ENCODE results near the gene MEG3. TPM values are rescaled to one million over a fixed set of nuclear protein-coding genes. Genes with fewer than 3 reads are reported as not detected.
A peak's percentile ranks its signal among the peaks of the same experiment; 100 is the strongest.

MEG3 gene
- total and polyA plus RNA-seq, 2 of the 4 experiments (the other 2 are of a cell fraction): 31.5 to 556 TPM

- TF ChIP-seq RCOR1 (IDR thresholded peaks at IDR 0.05; ENCODE audit: insufficient replicate concordance, low read length) (peak; percentile 13), USF2 (IDR thresholded peaks at IDR 0.05; ENCODE audit: low read depth, low read length) (no peak)
Observed at GRCh38 chr14:100842799-100843198, 16.9 kb downstream of the MEG3 start (continued).

GRCh38 chr14:100844082-100844408, 18.1 kb downstream of the MEG3 start:
- BruUV-seq (replicated peaks): no TSS peak
- H2BK20ac ChIP-seq (ENCODE audit: low read depth, low read length): no peak overlapping the region
- H3K4me3 ChIP-seq (ENCODE audit: insufficient read depth, low read depth, low read length): no peak overlapping the region
- no peaks in the 10 kb centered on the region for H3K27me3 ChIP-seq (ENCODE audit: control insufficient read depth, insufficient read depth, low read length)
- H2BK120ac ChIP-seq (ENCODE audit: low read depth, low read length): no peak overlapping the region
- H3K4me2 ChIP-seq (ENCODE audit: low read depth, low read length): no peak overlapping the region
- no peak overlapping the region for H4K5ac ChIP-seq (ENCODE audit: low read depth, low read length)
- no peak overlapping the region for H3K23ac ChIP-seq (ENCODE audit: low read depth, low read length)
- ChIA-PET CTCF (no interaction called here), POLR2A (ENCODE audit: unreplicated experiment) (no interaction called here)
- dilution Hi-C loops (cut with HindIII; ENCODE audit: low sequenced_read_pairs, unreplicated experiment): no loop called here
- H2BK5ac ChIP-seq (ENCODE audit: low read depth, low read length, poor library complexity, severe bottlenecking): no peak overlapping the region
- H4K20me1 ChIP-seq (ENCODE audit: insufficient read depth, low read length): peaks cover 99% of the 10 kb centered on the region
- H3K27ac ChIP-seq (ENCODE audit: insufficient read depth, low read length): no peak overlapping the region
- no peak for ATAC-seq (ENCODE audit: low read depth)
- no peak for DNase-seq
- H2AK9ac ChIP-seq (replicated peaks; ENCODE audit: low read depth, low read length, poor library complexity): peak overlapping the region; percentile 20
- no peak overlapping the region for H3K56ac ChIP-seq (ENCODE audit: extremely low read depth, insufficient read depth, low read length)
- H3K9me3 ChIP-seq (ENCODE audit: control insufficient read depth, insufficient read depth, low read length): no peaks in the 10 kb centered on the region
- H2AK5ac ChIP-seq (ENCODE audit: low read depth, low read length): no peak overlapping the region
- intact Hi-C loops (cut with micrococcal nuclease): loop anchor here (5.0 kb wide), 1 partner anchor 182 kb away; no protein-coding TSS in a partner anchor
- H3K14ac ChIP-seq (replicated peaks; ENCODE audit: low read depth, low read length): no peak overlapping the region
- H2AFZ ChIP-seq (replicated peaks; ENCODE audit: low read length, poor library complexity): no peak overlapping the region
- H3K9ac ChIP-seq (ENCODE audit: low read depth, low read length): no peak overlapping the region
- H3K18ac ChIP-seq (ENCODE audit: low read depth, low read length): no peak overlapping the region
- no peak overlapping the region for H4K91ac ChIP-seq (ENCODE audit: insufficient read depth, low read depth, low read length)
- no peak overlapping the region for H3K4ac ChIP-seq (ENCODE audit: low read depth, low read length)
- H2BK15ac ChIP-seq (ENCODE audit: low read depth, low read length): no peak overlapping the region
- H3K9me1 ChIP-seq (ENCODE audit: insufficient read depth, low read length): peaks cover 4% of the 10 kb centered on the region; the same call in 1 of the 2 replicates
- H3K4me1 ChIP-seq (ENCODE audit: control insufficient read depth, insufficient read depth, low read length): peaks cover 16% of the 10 kb centered on the region
- in situ Hi-C loops (cut with MboI; ENCODE audit: low sequenced_read_pairs): loop anchor here (10.0 kb wide), 1 partner anchor 459 kb away; no protein-coding TSS in a partner anchor
- peaks cover 56% of the 10 kb centered on the region for H3K36me3 ChIP-seq (ENCODE audit: control insufficient read depth, insufficient read depth, low read length)
- peaks cover 3 to 60% of the 10 kb centered on the region in 2 experiments; a peak in 3 of 4 replicates for H3K79me1 ChIP-seq (ENCODE audit: low read depth in 1 of 2, low read length in 2 of 2)
- H4K8ac ChIP-seq (ENCODE audit: low read depth in 2 of 2, low read length in 2 of 2): no peak overlapping the region
- WGBS, 2 experiments (ENCODE audit: extremely low coverage in 2 of 2, insufficient read length in 1 of 2): no CpG with 5 or more reads among the region's 4 CpGs
- TF ChIP-seq CHD1 (IDR thresholded peaks at IDR 0.05; ENCODE audit: low read depth, low read length): no peak
- no peak for TF ChIP-seq MAFK (IDR thresholded peaks at IDR 0.05; ENCODE audit: low read depth, low read length)
- no peak for TF ChIP-seq CEBPB (IDR thresholded peaks at IDR 0.05; ENCODE audit: low read depth, low read length)
- TF ChIP-seq USF2 (IDR thresholded peaks at IDR 0.05; ENCODE audit: low read depth, low read length): no peak
- TF ChIP-seq FOS (IDR thresholded peaks at IDR 0.05; ENCODE audit: low read depth, low read length): no peak
- TF ChIP-seq RAD21 (IDR thresholded peaks at IDR 0.05; ENCODE audit: low read length): no peak
- no peak for TF ChIP-seq MAZ (IDR thresholded peaks at IDR 0.05; ENCODE audit: borderline replicate concordance, low read depth, low read length)
- TF ChIP-seq POLR2A (IDR thresholded peaks at IDR 0.05; ENCODE audit: low read depth, low read length): no peak
- no peak for TF ChIP-seq NFE2L2 (IDR thresholded peaks at IDR 0.05; ENCODE audit: low read depth, low read length)
- TF ChIP-seq SMC3 (IDR thresholded peaks at IDR 0.05; ENCODE audit: low read depth, low read length): no peak
- no peak for TF ChIP-seq ELK1 (IDR thresholded peaks at IDR 0.05; ENCODE audit: borderline replicate concordance, low read depth, low read length)
- no peak for TF ChIP-seq RFX5 (IDR thresholded peaks at IDR 0.05; ENCODE audit: low read depth, low read length)
